ENCODE results near the gene C3AR1.
"Not testable (repeated sequence)": the region's sequence is repeated elsewhere in the genome, so short reads cannot be mapped to it uniquely, and the experiment has no call there.

Gene C3AR1

DNA sequence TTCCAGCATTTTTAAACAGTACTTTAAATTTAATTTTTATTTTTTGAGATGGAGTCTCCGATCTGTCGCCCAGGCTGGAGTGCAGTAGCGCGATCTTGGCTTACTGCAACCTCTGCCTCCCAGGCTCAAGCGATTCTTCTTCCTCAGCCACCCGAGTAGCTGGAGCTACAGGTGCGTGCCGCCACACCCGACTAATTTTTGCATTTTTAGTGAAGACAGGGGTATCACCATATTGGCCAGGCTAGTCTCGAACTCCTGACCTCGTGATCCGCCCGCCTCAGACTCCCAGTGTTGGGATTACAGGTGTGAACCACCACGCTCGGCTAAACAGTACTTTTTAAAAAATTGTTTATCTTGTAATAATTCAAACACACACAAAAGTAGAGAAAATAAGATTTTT, 37.9 kb downstream of the C3AR1 start:
- DNase-seq (ENCODE audit: low read depth in 2 of 2), result no peak

DNA sequence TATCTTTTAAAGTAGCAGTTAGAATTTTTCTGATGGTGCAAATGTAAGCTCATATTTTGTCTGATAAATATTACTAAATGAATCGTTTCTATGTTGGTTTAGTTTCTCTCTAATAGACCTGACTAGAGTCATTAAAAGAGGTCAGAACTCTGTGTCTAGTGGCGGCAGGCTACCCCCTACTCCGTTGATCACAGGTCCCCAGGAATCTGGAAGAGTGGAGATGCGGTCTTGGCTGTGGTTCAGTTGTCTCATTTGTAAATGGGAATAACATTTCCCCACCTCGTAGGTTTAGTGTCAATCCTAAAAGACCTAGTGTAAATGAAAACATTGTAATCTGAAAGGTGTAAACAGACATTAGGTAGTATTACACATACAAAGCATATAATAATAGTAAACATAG, 38.3 kb downstream of the C3AR1 start:
- DNase-seq (ENCODE audit: low read depth in 2 of 2), result no peak

GRCh38 chr12:8026291-8026900, 39.8 kb downstream of the C3AR1 start:
- DNase-seq (ENCODE audit: low read depth in 2 of 2), result peak; percentile 90 to 96

- no peak for DNase-seq (ENCODE audit: low read depth in 2 of 2)
These were observed 47.2 kb downstream of the C3AR1 start for GRCh38 chr12:8018666-8019581.

DNA sequence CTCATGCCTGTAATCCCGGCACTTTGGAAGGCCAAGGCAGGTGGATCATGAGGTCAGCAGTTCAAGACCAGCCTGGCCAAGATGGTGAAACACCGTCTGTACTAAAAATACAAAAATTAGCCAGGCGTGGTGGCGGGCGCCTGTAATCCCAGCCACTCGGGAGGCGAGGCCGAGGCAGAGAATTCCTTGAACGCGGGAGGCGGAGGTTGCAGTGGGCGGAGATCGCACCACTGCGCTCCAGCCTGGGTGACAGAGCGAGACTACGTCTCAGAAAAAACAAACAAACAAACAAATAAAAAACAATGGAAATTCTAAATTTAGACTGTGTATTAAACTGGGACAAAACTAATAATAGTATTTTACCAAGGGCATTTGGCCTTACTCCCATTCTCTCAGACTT, 47.9 kb downstream of the C3AR1 start:
- not testable (repeated sequence) for DNase-seq (ENCODE audit: low read depth in 2 of 2)

DNA sequence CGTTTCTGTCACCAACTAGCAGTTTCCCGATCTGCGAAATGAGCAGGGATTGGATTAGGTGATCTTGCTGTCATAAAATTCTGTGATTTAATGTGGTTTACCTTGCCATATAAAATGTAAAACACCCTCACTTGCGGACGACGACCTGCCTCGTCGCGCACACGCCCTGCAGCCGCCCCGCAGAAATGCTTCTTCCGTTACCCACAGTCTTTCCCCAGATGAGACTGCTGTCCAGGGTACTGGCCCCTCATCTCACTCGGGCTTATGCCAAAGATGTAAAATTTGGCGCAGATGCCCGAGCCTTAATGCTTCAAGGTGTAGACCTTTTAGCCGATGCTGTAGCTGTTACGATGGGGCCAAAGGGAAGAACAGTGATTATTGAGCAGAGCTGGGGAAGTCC, 51.3 kb downstream of the C3AR1 start:
- no peak for DNase-seq (ENCODE audit: low read depth in 2 of 2)

DNA sequence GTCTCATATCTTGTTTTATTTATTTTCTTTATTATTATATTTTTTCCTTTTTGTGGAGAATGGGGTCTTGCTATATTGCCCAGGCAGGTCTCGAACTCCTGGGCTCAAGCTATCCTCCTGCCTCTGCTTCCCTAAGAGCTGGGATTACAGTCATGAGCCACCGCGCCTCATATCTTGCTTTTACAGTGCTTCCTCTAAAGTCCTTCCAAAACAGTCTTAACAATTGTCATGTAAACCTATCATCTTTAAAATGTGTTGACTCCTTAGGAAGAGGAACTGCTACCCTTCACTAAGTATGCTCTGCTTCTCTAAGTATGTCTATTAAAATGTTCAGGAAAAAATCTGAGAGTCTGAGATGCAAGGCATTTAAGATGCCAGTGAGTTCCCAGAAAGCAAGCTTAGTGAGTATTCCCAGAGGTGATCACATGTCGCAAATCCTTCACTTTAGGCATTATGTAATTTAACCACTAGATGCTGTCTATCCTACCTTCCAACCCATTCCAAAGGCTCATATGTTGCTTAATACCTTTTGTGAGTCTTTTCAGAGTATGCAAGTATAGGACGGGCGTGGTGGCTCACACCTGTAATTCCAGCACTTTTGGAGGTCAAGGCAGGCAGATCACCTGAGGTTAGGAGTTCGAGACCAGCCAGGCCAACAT, 53.4 kb downstream of the C3AR1 start:
- no peak for DNase-seq (ENCODE audit: low read depth in 2 of 2)

- no peak for DNase-seq (ENCODE audit: low read depth in 2 of 2)
These were observed 54.8 kb downstream of the C3AR1 start for GRCh38 chr12:8011331-8011730.
